ENCODE data around the gene COL17A1.

The COL17A1 gene

DNA sequence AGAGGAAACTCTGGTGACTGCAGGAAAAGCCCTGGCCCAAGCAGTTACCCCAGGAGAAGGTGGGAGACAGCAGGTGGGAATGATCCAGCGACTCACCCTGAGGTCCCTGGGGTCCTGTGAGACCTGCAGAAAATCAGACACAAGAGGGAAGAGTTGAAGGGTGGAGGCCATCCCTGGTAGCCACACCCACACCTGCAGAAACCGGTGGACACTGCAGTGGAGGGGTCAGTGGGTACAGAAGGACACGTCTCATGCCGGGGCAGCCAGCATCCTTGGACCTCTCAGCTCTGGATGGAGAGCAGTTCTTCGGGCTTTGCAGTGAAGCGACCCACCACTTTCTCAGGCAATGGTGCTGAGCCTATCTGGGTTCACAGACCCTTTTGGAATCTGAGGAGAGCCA, 39.0 kb downstream of the COL17A1 start:
- DNase-seq = no peak

DNA sequence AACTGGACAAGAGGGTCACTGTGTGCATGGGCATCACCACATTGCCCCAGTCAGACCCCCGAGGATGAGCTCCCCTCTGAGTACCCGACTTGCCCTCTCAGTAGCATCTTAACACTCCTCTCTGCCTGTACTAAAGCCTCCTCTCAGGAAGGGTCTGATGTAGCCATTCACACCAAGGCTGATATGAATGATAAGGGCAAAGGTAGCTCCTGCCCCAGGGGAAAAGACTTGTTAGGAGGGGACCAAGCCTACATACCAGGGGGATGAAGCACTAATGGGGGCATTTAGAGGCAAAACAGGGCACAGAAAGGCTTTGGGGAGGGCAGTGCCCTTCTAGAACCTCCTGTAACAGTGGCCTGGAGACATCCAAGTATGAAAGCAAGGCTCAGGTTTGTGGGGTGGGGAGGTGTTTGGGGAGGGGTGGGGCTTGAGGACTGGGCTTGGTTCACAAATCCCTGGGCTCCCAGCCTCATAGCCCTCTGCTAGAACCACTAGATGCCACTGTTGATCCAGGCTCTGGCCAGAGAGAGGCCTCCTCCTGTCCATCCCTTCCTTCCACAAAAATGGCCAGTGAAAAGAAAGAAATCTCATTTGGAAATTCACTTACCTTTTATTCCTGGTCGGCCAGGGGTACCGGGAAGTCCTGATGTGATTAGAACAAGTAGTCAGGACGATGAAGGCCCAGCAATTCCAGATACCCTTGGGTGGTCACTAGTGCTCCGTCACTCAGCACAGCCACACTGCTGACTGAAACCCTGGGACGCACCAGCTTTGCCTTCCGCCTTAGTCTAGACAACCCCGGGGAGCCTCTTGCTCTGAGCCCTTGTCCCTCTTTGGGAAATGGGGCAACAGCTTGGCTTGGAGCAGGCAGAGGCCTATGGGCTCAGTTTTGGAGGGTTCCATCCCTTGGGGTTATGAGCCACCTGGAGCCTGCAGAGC, 40.3 kb downstream of the COL17A1 start:
- DNase-seq = peak; percentile 74

DNA sequence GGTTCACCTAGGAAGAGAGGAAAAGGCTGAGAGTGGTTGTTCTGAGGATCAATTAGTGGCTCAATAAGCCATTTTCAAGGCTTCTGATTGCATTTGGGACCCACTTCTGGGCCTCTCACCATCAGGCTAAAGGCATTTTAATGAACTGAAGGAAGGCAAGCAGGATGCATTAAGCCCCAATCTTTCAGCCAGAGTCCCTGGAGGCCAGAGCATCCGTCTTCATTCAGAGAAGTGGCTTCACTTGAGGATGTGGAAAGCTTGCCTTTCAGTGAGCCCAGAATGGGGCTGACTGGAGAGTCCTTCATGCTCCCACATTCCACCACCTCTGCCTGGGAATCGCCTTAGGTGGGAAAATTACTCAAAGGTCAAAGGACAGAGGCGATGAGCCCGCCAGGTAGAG, 41.8 kb downstream of the COL17A1 start:
- no peak for DNase-seq

DNA sequence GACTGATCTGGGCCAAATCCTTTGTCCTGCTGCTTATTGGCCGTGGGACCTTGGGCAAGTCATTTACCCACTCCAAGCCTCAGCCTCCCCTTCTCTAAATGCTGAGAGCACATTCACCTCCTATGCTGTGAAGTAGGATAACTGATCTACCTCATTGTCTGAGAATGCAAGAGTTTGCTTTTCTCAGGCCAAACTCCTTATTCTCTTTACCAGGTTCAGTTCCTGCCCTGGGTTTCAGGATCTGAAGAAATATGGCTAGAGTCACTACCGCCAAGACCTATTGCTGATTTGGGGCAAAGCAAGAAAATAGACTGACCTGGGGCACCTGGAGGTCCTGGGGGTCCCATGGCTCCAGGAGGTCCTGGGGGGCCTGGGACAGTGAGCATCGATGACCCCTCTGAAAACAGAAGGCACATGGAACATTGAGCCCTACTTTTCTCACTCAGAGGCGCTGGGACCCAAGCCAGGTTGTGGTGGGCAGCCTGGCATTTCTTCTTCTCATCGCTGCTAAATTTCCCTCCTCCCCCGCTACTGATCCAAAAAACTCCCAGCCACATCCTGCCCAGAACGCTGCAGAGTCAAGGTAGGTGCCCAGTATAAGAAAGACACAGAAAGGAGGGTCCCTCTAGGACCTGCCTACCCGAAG, 42.4 kb downstream of the COL17A1 start:
- DNase-seq = no peak

DNA sequence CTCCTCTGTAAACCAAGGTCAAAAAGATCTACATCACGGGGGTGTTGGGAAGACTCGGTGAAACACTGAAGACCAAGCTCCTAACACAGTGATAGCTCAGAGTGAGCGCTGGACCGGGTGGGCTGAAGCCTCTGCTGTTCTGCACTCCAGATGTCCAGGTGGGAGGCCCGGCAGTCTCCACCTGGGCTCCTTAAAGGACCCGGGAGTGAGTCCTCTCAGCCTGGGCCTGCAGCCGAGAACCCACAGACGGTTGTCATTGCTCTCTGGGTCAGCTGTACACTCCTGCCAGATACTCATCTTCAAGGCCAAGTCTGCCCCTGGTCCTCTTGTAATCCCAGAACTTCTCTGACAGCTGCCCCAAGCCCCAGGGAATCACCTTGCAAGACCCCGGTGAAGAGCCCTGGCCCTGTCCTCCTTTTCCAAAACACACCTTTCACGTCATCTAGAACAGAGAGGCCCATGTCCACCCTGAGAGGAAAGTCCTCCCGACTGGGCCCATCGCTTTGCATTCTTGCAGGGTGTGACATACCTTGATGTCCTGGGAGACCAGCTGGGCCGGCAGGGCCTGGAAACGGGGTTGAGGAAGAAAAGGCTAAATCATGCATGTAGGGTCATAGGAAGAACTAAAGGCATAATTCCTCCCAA, 43.7 kb downstream of the COL17A1 start:
- no peak for DNase-seq

DNA sequence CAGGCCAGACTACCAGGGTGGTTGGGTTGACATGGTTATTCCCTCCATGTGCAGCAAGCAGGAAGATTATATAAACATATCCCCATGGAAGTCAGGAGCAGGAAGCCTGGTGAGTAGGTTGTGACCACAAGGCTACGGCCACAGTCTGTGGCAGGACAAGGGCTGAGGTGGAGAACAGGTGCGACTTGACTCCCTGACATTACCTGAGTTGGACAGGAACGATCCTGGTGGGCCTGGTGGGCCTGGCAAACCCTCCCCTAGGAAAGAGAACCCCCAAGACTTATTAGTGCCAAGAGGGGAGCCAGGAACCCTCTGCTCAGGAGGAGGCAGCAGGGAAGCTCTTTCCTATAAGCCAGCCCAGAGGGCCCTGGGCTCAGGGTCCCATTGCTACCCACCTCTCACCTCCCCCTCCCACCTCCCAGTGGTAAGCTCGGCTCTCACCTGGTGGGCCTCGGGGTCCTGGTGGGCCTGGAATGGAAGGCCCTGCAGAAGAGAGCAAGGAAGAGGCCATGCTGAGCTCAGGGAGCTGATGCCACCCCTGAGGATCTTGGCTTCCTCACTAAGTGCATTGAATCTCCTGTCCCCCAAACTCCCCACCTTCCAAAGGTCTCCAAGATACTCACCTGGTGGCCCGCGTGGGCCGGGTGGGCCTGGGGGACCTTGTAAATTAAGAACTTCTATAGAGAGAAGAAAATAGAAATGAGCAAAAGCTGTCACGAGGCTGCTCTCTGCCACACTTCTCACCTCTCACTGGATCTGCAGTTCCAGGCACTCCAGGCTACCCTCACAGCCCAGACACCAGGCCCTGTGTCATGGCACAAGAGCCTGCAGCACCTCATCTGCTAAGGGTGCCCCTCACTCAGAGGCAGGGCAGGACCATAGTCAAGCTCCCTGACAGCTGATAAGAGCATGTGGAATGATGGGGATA, 44.6 kb downstream of the COL17A1 start:
- DNase-seq = no peak

DNA sequence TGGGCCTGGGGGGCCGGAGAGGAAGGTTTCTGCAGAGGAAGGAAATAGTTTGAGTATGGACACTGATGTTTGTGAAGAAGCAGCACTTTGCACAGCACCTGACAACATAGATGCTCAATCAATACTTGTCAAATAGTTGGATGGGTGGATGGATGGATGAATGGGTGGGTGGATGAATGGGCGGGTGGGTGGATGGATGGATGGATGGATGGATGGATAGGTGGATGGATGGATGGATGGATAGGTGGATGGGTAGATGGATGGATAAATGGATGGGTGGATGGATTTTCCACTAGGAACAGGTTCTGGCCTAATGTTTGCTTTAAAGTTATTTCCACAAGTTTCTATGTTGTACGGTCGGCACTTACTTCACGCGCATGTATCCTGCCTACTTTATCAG, 45.3 kb downstream of the COL17A1 start:
- DNase-seq = no peak

DNA sequence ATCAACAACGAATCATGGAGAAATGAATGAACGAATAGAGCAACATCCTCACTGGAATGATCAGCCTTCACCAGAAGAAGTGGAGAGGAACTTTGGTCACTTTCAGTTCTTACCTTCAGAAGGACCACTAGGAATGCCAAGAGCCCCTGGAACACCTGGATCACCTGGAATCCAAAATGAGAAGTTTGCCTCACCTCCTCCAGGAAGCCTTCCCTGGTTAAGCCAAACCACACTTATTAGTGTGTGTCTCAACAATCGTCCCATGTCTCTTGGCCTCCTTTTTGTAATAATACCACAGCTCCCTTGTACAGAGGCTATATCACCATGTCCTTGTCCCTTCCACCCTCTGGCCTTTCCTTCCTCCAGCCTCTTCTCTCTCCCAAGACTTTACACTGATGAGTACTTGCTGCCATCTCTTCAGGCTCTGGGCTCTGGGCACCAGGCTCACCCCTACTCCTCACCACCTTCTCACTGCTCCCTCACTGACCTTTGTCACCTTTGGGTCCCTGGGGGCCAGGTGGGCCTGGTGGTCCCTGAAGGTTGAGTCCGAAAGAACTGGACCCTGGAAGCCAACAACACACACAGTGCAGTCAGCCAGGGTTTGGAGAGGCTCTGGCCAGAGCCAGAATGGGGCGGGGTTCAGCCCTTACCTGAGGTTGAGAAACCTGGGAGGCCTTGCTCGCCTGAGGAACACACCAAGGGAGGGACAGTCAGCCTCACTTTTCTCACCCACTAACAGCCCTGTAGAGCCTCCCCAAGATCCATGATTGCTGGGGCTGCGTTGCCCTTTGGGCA, 46.5 kb downstream of the COL17A1 start:
- DNase-seq = no peak

DNA sequence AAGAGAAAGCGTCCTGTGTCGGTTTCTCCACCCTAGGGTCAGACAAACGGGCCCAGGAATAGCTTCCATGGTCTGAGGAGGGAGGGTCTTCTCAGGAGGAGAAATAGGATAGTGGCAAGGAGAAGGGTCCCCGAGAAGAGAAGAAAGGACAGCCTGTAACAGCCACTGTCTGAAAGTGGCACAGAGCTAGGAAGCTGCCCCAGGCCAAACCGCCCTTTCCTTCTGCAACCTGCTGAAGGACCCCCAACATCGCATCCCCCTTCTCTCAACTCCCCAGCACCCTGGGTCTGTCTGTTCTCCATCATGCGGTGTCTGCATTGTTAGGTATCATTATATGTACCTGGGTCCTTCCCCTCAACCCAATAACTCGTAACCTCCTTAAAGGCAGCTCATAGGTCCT, 47.1 kb downstream of the COL17A1 start:
- DNase-seq = no peak

DNA sequence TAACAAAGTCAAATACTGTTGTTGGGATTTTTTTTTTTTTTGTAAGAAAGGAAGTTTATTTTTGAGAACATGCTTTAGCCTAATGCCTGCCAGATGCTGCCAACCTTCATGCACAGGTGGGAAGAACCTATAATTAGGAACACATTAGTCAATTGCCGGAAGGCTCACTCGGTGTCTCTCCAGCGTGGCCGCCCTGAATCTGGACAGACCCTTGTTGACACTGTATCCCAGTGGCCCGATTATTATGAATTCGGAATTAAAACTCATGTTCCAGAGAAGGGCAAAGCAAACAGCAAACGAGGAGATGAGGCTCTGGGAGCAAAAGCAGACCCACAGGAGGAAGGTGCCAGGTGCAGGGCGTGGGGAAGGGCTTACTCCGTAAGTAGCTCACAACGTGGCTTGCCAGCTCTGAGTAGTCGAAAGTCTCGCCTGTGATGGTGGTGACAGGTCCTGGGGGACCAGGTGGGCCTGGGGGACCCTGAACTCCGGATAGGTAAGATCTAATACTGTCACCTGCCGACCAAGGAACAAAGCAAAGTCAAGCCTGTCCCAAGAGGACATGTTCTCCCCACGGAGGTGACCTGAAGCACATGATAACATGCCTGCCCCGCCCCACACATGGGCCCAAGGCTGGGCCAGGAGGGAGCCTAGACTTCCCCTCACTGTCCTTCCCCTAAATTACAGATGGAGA, 48.3 kb downstream of the COL17A1 start:
- DNase-seq = no peak

DNA sequence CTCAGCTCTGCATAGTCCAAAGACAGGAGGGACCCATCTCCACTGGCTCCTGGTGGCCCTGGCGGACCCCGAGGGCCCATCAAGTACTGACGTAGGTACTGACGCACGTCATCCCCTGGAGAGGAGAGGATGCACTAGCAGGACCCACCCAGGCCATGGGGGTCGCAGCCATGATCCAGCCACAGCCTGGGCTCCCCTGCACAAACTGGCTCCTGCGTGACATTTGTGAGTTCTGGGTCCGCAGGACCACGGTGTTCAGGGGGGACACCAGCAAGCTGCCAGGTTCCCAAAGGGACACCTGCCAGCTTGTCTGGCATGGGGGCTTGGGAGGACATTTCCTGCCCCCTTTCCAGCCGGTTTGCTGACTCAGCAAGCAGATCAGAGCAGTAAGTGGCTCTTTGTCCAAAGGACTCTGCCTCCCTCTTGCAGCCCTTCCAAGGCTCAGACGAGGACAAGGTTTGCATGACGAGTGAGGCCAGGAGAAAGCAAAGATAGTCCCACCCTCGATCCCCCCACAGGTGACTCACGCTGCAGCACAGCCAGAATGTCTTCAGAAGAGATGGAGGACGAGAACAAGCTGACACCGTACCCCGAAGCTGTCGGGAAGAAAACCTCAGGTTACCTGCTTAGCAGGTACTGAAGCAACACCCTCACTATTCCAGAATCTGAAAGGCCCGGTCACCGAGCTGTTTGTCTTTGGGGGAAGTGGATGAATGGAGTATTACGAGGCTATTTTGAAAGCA, 49.0 kb downstream of the COL17A1 start:
- no peak for DNase-seq

DNA sequence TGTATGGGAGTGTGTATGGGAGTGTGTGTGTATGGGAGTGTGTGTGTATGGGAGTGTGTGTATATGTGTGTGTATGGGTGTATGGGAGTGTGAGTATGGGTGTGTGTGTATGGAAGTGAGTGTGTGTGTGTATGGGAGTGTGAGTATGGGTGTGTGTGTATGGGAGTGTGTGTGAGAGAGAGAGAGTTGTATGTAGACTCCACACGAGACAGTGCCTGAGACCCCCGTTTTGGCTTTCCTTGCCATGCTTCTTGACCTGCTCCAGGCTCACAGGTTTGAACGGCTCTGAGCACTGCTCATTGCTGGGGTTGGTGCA, 49.7 kb downstream of the COL17A1 start:
- DNase-seq = no peak

DNA sequence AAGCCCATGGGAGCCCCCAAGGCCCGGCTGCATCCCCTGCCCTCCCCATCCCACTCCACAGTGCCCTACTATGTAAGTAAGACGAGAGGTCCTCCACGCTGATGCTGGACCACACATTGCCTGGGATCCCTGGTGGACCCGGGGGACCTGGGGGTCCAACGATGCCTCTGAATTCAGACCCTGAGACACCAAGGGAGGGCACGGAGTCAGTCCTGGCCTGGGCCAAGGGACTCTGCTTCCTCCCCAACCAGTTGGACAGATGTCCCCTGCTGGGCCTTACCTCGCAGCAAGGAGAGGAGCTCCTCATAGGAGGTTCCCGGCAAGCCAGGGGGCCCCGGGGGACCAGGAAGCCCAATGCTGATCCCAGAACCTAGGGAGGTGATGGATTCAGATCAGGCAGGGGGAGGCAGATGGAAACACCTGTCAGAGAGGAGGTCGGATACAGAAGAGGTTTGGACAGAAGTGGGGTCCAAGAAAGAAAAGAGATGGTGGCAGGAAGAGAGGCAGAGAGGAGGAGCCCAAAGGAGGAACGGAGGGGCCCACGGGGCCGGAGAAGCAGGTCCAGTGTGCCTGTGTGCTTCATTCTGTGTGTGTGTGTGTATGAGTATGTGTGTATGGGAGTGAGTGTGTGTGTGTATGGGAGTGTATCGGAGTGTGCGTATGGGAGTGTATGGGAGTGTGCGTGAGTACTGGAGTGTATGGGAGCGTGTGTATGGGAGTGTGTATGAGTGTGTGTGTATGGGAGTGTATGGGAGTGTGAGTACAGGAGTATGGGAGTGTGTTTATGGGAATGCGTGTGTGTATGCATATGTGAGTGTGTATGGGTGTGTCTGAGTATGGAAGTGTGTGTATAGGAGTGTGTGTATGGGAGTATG, 50.2 kb downstream of the COL17A1 start:
- DNase-seq = no peak

DNA sequence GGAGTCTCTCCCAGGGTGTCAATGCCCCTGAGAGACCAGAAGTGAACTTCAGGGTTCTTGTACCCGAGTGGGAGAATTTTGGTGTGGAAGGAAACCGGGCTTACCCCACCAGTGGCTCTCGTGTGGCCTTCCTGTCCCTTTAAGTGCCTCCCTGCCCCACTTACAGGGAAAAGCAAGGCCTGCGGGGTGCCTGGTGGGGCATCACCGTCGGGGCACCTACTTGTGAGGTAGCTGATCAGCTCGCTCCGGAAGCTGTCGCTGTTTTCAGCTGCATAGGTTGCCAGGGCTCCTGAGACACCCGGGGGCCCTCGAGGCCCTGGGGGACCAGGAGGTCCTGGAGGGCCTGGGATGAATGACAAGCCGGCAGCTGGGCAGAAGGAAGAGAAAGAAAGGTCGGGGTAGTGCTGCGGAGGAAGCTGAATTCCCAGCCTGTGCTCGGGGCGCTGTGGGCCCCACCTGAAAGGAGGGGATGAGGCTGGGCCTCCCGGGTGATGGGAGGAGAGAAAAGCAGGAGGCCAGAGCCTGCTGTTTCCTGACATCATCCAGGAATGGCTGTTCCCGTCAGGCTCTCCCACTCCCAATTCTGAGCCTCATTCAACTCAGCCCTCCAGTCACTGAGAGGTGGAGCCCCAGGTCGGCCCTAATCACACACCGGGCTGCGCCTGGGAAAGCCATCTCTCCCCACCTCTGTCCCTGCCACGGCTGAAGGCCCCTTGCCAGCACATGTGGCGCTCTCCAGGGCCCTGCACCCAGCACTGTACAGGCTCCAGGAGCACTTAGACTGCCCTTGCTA, 51.1 kb downstream of the COL17A1 start:
- no peak for DNase-seq

DNA sequence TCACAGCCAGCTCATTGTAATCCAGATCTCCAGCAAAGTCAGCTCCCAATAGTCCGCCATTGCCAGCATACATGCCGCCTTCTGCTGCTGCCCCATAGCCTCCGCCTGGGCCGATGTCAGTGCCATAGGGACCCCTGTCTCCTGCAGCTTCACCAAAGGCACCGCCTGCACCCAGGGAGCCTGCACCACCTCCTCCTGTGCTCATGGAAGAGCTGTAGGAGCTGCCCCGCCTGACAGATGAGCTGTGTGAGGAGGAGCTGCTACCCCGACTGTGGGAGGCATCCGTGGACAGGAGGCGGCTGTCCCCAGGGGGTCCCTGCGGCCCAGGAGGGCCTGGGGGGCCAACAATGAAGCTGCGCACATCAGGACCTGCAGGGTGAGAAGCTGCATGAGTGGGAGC, 51.7 kb downstream of the COL17A1 start:
- DNase-seq = no peak

DNA sequence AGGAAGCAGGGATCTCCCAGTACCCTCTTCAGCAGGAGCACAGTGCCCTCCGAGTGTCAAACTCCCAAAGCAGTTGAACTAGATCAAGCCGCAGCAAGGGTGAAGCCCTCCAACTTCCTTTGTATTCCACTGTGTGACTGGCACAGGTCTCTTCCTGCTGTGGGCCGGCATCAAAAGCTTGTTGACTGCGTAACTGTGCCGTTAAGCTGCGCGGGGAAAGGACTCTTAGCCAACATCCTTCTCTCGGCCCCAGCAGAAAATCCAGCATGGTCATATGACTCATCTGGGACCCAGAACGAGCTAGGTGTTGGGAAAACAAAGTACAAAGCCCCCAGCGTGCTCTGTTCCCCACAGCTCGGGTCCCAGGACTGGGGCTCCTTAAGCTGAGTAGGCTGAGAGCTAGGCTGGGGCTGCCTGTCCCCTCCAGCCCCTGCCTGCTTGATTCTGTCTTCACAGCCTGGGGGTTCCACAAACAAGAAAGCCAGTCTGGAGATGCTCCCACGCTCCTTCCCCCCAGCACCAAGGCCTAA, 52.2 kb downstream of the COL17A1 start:
- no peak for DNase-seq

DNA sequence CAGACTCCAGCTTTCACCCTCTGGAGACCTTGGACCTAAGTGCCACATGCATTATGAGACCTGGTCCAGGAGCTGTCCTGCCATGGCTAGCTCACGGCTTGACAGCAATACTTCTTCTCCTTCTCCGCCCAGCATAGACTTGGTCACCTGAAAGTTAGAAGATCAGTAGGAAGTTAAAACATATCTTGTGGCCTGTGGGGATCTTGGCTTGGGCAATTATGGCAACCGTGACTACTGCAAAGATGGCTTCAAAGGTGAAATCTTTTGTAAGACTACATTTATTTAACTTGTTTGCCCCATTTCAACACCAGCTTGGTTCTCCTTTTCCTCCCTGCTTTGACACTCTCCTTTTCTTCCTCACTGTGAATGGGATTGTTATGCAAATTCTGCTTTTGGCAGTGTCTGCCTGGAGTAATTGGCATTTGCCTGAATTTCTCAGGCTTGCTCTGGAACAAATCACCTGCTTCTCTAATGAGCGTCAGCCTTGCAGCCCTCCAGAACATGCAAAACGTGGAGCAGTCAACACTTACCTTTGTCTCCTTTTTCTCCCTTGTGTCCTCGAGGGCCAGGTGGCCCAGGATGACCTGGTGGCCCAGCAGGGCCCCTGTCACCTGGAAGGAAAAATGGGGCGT, 53.4 kb downstream of the COL17A1 start:
- no peak for DNase-seq

DNA sequence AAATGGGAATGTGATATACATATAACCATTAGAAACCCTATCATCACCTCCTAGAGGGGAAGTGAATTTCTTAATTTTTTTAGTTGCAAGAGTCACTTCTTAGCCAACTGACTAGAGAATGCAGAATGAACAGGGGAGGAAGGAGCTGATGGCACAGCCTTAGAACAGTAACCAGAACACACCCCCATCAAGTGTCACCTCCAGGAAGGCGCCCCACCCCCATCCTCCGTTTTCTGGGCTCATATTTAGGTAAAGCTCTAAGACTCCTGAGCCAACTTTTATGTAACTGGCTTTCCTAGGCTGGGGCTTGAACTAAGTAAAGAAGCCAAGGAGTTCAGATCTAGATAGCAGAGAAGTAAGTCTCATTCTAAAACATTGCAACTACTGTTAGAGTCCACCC, 54.0 kb downstream of the COL17A1 start:
- DNase-seq = no peak

Data from 8988T (cell line).